ENCODE measurements around the gene ESPL1.

Gene ESPL1

GRCh38 chr12:53306826-53307225 lies 38.7 kb downstream of the ESPL1 start:
- peaks cover 68% of the 10 kb centered on the region for H3K36me3 ChIP-seq (ENCODE audit: insufficient read depth, low read length)
- WGBS: 95% methylated on average over 10 of the region's 10 CpGs
- no peaks in the 10 kb centered on the region for H3K9me3 ChIP-seq (ENCODE audit: insufficient read depth, low read depth, low read length)
- H3K27me3 ChIP-seq (ENCODE audit: insufficient read depth, low read length): no peaks in the 10 kb centered on the region
- no peak overlapping the region for H3K27ac ChIP-seq (ENCODE audit: low read depth, low read length)
- no peak overlapping the region for H3K9ac ChIP-seq (ENCODE audit: low read depth, low read length)
- no peak overlapping the region for H3K4me3 ChIP-seq (ENCODE audit: low read length)
- no peaks in the 10 kb centered on the region for H3K4me1 ChIP-seq (ENCODE audit: insufficient read depth, low read length)

- H3K27me3 ChIP-seq (ENCODE audit: insufficient read depth, low read length): no peaks in the 10 kb centered on the region
- H3K36me3 ChIP-seq (ENCODE audit: insufficient read depth, low read length): peaks cover 54% of the 10 kb centered on the region
- no peaks in the 10 kb centered on the region for H3K9me3 ChIP-seq (ENCODE audit: insufficient read depth, low read depth, low read length)
- no peak overlapping the region for H3K27ac ChIP-seq (ENCODE audit: low read depth, low read length)
- no peaks in the 10 kb centered on the region for H3K4me1 ChIP-seq (ENCODE audit: insufficient read depth, low read length)
- WGBS: 92% methylated on average over 4 of the region's 4 CpGs
- no peak overlapping the region for H3K9ac ChIP-seq (ENCODE audit: low read depth, low read length)
- no peak overlapping the region for H3K4me3 ChIP-seq (ENCODE audit: low read length)
Measured at GRCh38 chr12:53308276-53308675, 40.2 kb downstream of the ESPL1 start.

DNA sequence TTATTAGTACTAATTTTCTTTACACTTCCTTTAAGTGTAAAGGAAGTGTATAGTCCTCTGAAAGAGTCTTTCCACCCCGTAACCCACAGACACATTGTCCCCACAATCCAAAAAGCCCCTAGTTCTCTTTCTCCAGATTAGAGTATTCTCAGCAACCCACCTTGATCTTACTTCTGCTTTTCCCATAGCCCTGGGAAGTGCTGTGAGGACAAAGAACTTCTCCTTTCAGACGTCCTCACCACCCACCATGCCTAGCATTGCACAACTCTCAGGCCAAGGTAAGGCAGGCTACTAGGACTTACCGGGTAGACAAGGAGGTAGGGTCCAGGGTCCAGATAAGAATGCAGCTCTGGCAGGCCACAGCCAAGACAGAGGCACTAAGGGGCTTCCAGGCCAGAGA lies 45.9 kb downstream of the ESPL1 start:
- H3K36me3 ChIP-seq (ENCODE audit: insufficient read depth, low read length): peaks cover 50% of the 10 kb centered on the region
- 98% methylated on average over 2 of the region's 3 CpGs for WGBS
- no peak overlapping the region for H3K4me3 ChIP-seq (ENCODE audit: low read length)
- H3K9ac ChIP-seq (ENCODE audit: low read depth, low read length): no peak overlapping the region
- H3K27me3 ChIP-seq (ENCODE audit: insufficient read depth, low read length): no peaks in the 10 kb centered on the region
- H3K27ac ChIP-seq (ENCODE audit: low read depth, low read length): no peak overlapping the region
- no peaks in the 10 kb centered on the region for H3K4me1 ChIP-seq (ENCODE audit: insufficient read depth, low read length)
- H3K9me3 ChIP-seq (ENCODE audit: insufficient read depth, low read depth, low read length): no peaks in the 10 kb centered on the region

- 63% methylated on average over 9 of the region's 10 CpGs for WGBS
- Histone ChIP-seq H3K4me1 (ENCODE audit: insufficient read depth, low read length) (peaks cover 12% of the 10 kb centered on the region; the same call in 1 of the 2 replicates), H3K9me3 (ENCODE audit: insufficient read depth, low read depth, low read length) (no peaks in the 10 kb centered on the region), H3K27ac (ENCODE audit: low read depth, low read length) (no peak overlapping the region), H3K9ac (ENCODE audit: low read depth, low read length) (peak overlapping the region; percentile 91; the same call in 1 of the 2 replicates), H3K4me3 (ENCODE audit: low read length) (peak overlapping the region; percentile 79), H3K36me3 (ENCODE audit: insufficient read depth, low read length) (peaks cover 28% of the 10 kb centered on the region), H3K27me3 (ENCODE audit: insufficient read depth, low read length) (peaks cover 22% of the 10 kb centered on the region)
Measured at GRCh38 chr12:53320352-53321195, 52.5 kb downstream of the ESPL1 start.

GRCh38 chr12:53324113-53324778 lies 56.1 kb downstream of the ESPL1 start:
- Histone ChIP-seq H3K36me3 (ENCODE audit: insufficient read depth, low read length) (peaks cover 5% of the 10 kb centered on the region), H3K9me3 (ENCODE audit: insufficient read depth, low read depth, low read length) (no peaks in the 10 kb centered on the region), H3K4me1 (ENCODE audit: insufficient read depth, low read length) (peaks cover 24% of the 10 kb centered on the region), H3K27ac (ENCODE audit: low read depth, low read length) (no peak overlapping the region), H3K4me3 (ENCODE audit: low read length) (peak overlapping the region; percentile 62), H3K9ac (ENCODE audit: low read depth, low read length) (peak overlapping the region; percentile 12; the same call in 1 of the 2 replicates), H3K27me3 (ENCODE audit: insufficient read depth, low read length) (peaks cover 59% of the 10 kb centered on the region)
- WGBS: 11% methylated on average over 28 of the region's 28 CpGs

- Histone ChIP-seq H3K4me3 (ENCODE audit: low read length) (peak overlapping the region; percentile 62), H3K27me3 (ENCODE audit: insufficient read depth, low read length) (peaks cover 61% of the 10 kb centered on the region), H3K9me3 (ENCODE audit: insufficient read depth, low read depth, low read length) (no peaks in the 10 kb centered on the region), H3K27ac (ENCODE audit: low read depth, low read length) (peak overlapping the region; percentile 83), H3K9ac (ENCODE audit: low read depth, low read length) (peak overlapping the region; percentile 74), H3K4me1 (ENCODE audit: insufficient read depth, low read length) (peaks cover 24% of the 10 kb centered on the region), H3K36me3 (ENCODE audit: insufficient read depth, low read length) (peaks cover 3% of the 10 kb centered on the region; the same call in 1 of the 2 replicates)
- under 1% methylated on average over 69 of the region's 69 CpGs for WGBS
Measured at GRCh38 chr12:53324779-53325510, 56.8 kb downstream of the ESPL1 start.

DNA sequence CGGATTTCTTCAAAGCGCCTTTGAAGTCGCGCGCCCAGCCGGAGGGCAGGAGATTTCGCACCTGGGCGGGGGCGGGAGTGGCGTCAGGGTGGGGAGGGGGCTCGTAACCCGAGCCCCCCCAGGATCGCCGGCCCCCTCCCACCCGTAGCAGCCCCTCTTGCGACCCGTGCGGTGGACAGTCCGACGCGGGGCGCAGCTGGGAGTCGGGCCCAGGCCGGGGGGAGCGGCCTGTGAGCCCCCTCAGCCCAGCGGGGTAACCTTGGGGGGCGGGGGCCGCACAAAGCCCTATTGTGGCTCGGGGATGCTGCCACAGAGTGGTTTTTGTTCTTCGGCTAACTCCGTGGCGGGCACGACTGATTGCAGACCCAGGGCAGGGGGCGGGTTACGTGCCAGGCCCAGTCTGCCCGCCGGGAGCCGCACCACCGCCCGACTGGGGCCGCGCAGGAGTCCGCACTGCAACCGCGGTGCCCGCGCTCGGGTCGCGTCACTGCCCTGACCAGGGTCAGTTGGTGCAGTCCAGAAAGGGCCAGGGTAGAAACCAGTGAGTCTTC lies 57.5 kb downstream of the ESPL1 start:
- under 1% methylated on average over 50 of the region's 50 CpGs for WGBS
- Histone ChIP-seq H3K27me3 (ENCODE audit: insufficient read depth, low read length) (peaks cover 61% of the 10 kb centered on the region), H3K4me1 (ENCODE audit: insufficient read depth, low read length) (peaks cover 24% of the 10 kb centered on the region), H3K36me3 (ENCODE audit: insufficient read depth, low read length) (no peaks in the 10 kb centered on the region), H3K9ac (ENCODE audit: low read depth, low read length) (peak overlapping the region; percentile 74), H3K9me3 (ENCODE audit: insufficient read depth, low read depth, low read length) (no peaks in the 10 kb centered on the region), H3K4me3 (ENCODE audit: low read length) (peak overlapping the region; percentile 62), H3K27ac (ENCODE audit: low read depth, low read length) (peak overlapping the region; percentile 83; the same call in 1 of the 2 replicates)

- Histone ChIP-seq H3K9ac (ENCODE audit: low read depth, low read length) (no peak overlapping the region), H3K9me3 (ENCODE audit: insufficient read depth, low read depth, low read length) (no peaks in the 10 kb centered on the region), H3K36me3 (ENCODE audit: insufficient read depth, low read length) (no peaks in the 10 kb centered on the region), H3K4me3 (ENCODE audit: low read length) (no peak overlapping the region; the same call in 1 of the 2 replicates), H3K27ac (ENCODE audit: low read depth, low read length) (no peak overlapping the region), H3K27me3 (ENCODE audit: insufficient read depth, low read length) (peaks cover 61% of the 10 kb centered on the region), H3K4me1 (ENCODE audit: insufficient read depth, low read length) (peaks cover 24% of the 10 kb centered on the region)
- 62% methylated on average over 8 of the region's 8 CpGs for WGBS
Measured at GRCh38 chr12:53326460-53327185, 58.5 kb downstream of the ESPL1 start.

GRCh38 chr12:53327435-53328042 lies 59.4 kb downstream of the ESPL1 start:
- Histone ChIP-seq H3K36me3 (ENCODE audit: insufficient read depth, low read length) (no peaks in the 10 kb centered on the region), H3K4me3 (ENCODE audit: low read length) (no peak overlapping the region), H3K4me1 (ENCODE audit: insufficient read depth, low read length) (peaks cover 20% of the 10 kb centered on the region), H3K27ac (ENCODE audit: low read depth, low read length) (no peak overlapping the region), H3K9ac (ENCODE audit: low read depth, low read length) (no peak overlapping the region), H3K9me3 (ENCODE audit: insufficient read depth, low read depth, low read length) (no peaks in the 10 kb centered on the region), H3K27me3 (ENCODE audit: insufficient read depth, low read length) (peaks cover 60% of the 10 kb centered on the region)
- WGBS: 67% methylated on average over 3 of the region's 3 CpGs

- Histone ChIP-seq H3K36me3 (ENCODE audit: insufficient read depth, low read length) (no peaks in the 10 kb centered on the region), H3K4me3 (ENCODE audit: low read length) (no peak overlapping the region), H3K9ac (ENCODE audit: low read depth, low read length) (no peak overlapping the region), H3K27me3 (ENCODE audit: insufficient read depth, low read length) (peaks cover 55% of the 10 kb centered on the region), H3K4me1 (ENCODE audit: insufficient read depth, low read length) (peaks cover 20% of the 10 kb centered on the region), H3K9me3 (ENCODE audit: insufficient read depth, low read depth, low read length) (no peaks in the 10 kb centered on the region), H3K27ac (ENCODE audit: low read depth, low read length) (no peak overlapping the region)
- WGBS: 56% methylated on average over 16 of the region's 16 CpGs
Measured at GRCh38 chr12:53328043-53328435, 59.9 kb downstream of the ESPL1 start.

All from HUES64 (cell line).